ENCODE results near the gene OSBPL9. TPM values are rescaled to one million over a fixed set of nuclear protein-coding genes. Genes with fewer than 3 reads are reported as not detected.

OSBPL9 gene
- total and polyA plus RNA-seq, 2 experiments from 2014 or later: 71.0 to 288 TPM

DNA sequence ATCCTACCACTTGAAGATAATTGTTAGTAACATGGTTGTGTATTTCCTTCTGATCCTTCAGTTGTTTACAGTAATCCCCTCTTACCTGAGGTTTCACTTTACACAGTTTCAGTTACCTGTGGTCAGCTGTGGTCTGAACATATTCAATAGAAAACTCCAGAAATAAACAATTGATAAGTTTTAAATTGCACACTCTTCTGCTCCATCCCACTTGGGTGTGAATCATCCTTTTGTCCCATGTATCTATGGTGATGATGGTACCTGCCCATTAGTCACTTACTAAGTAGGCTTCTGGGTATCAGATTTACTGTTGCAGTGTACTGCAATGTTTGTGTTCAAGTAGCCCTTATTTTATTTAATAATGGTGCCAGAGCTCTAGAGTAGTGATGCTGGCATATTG is 62.5 kb downstream of the OSBPL9 start:
- no peak for TF ChIP-seq EZH2 (IDR thresholded peaks at IDR 0.05; ENCODE audit: borderline replicate concordance)
- TF ChIP-seq, protein P1, sequence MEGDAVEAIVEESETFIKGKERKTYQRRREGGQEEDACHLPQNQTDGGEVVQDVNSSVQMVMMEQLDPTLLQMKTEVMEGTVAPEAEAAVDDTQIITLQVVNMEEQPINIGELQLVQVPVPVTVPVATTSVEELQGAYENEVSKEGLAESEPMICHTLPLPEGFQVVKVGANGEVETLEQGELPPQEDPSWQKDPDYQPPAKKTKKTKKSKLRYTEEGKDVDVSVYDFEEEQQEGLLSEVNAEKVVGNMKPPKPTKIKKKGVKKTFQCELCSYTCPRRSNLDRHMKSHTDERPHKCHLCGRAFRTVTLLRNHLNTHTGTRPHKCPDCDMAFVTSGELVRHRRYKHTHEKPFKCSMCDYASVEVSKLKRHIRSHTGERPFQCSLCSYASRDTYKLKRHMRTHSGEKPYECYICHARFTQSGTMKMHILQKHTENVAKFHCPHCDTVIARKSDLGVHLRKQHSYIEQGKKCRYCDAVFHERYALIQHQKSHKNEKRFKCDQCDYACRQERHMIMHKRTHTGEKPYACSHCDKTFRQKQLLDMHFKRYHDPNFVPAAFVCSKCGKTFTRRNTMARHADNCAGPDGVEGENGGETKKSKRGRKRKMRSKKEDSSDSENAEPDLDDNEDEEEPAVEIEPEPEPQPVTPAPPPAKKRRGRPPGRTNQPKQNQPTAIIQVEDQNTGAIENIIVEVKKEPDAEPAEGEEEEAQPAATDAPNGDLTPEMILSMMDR (IDR thresholded peaks at IDR 0.05; ENCODE audit: poor library complexity): no peak
- TF ChIP-seq EZH2phosphoT487 (IDR thresholded peaks at IDR 0.05; ENCODE audit: low read depth, severe bottlenecking, unreplicated experiment): no peak
- no peaks in the 10 kb centered on the region for H4K20me1 ChIP-seq (ENCODE audit: insufficient read depth, poor library complexity, severe bottlenecking)
- H3K9me2 ChIP-seq (replicated peaks; ENCODE audit: insufficient read depth): no peaks in the 10 kb centered on the region
- no peaks in the 10 kb centered on the region for H3K36me3 ChIP-seq (replicated peaks; ENCODE audit: insufficient read depth, low read depth)
- no peak for DNase-seq (ENCODE audit: low spot score)
- H3K27me3 ChIP-seq: no peaks in the 10 kb centered on the region
- H2AFZ ChIP-seq: no peak overlapping the region
- H3K4me3 ChIP-seq: no peak overlapping the region
- peaks cover 26% of the 10 kb centered on the region for H3K79me2 ChIP-seq
- no peak overlapping the region for H3K4me2 ChIP-seq
- H3K4me1 ChIP-seq (ENCODE audit: insufficient read depth): no peaks in the 10 kb centered on the region
- H3K9me3 ChIP-seq (ENCODE audit: low read depth): no peaks in the 10 kb centered on the region
- H3K27ac ChIP-seq: no peak overlapping the region

DNA sequence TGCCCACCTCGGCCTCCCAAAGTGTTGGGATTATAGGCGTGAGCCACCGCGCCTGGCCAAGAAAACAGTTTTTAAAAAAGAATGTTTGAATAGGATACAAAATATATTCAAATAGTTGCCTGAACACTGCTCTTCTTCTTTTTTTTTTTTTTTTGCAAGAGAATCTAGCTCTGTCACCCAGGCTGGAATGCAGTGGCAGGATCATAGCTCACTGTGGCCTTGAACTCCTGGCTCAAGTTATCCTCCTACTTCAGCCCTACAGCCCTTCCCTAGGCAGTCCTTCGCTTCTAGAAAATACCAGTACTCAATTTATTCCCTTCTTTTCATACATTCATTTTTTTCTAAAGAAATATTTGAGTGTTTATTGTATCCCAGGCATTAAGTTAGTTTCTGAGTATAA is 67.9 kb downstream of the OSBPL9 start:
- H3K79me2 ChIP-seq: peaks cover 39% of the 10 kb centered on the region
- H3K9me2 ChIP-seq (replicated peaks; ENCODE audit: insufficient read depth): no peaks in the 10 kb centered on the region
- H4K20me1 ChIP-seq (ENCODE audit: insufficient read depth, poor library complexity, severe bottlenecking): no peaks in the 10 kb centered on the region
- H3K27ac ChIP-seq: no peak overlapping the region
- no peaks in the 10 kb centered on the region for H3K36me3 ChIP-seq (replicated peaks; ENCODE audit: insufficient read depth, low read depth)
- TF ChIP-seq, protein P1 (IDR thresholded peaks at IDR 0.05; ENCODE audit: poor library complexity): no peak
- no peak for TF ChIP-seq EZH2phosphoT487 (IDR thresholded peaks at IDR 0.05; ENCODE audit: low read depth, severe bottlenecking, unreplicated experiment)
- no peak for TF ChIP-seq EZH2 (IDR thresholded peaks at IDR 0.05; ENCODE audit: borderline replicate concordance)
- H3K9me3 ChIP-seq (ENCODE audit: low read depth): no peaks in the 10 kb centered on the region
- DNase-seq (ENCODE audit: low spot score): no peak
- 95% methylated on average over 5 of the region's 5 CpGs for WGBS (ENCODE audit: low lambda C conversion rate, missing lambda C conversion rate)
- no peak overlapping the region for H2AFZ ChIP-seq
- peaks cover 5% of the 10 kb centered on the region for H3K4me1 ChIP-seq (ENCODE audit: insufficient read depth)
- H3K4me3 ChIP-seq: no peak overlapping the region
- no peak overlapping the region for H3K4me2 ChIP-seq
- no peaks in the 10 kb centered on the region for H3K27me3 ChIP-seq

DNA sequence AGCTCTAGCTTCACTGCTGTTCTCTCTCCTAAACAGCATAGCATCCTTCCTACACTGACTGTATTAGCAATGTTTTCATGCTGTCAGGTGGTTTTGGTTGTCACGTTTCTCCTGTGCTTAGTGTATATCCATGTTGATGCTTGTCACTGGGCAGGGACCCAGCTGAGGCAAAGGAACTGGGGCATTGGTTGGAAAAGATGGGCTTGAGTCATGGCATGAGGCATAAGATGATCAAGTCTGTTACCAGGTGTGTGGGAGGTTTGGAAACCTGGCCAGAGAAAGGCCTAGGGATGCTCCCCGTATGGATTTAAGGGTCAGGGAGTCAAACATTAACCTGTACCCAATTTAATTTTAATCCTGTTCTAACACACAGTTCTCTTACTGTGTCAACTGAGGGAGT is 69.6 kb downstream of the OSBPL9 start:
- Histone ChIP-seq H3K79me2 (peaks cover 35% of the 10 kb centered on the region), H3K4me1 (ENCODE audit: insufficient read depth) (peaks cover 17% of the 10 kb centered on the region), H4K20me1 (ENCODE audit: insufficient read depth, poor library complexity, severe bottlenecking) (no peaks in the 10 kb centered on the region), H3K9me3 (ENCODE audit: low read depth) (no peaks in the 10 kb centered on the region), H3K9me2 (replicated peaks; ENCODE audit: insufficient read depth) (no peaks in the 10 kb centered on the region), H3K4me3 (no peak overlapping the region), H3K27me3 (no peaks in the 10 kb centered on the region), H3K36me3 (replicated peaks; ENCODE audit: insufficient read depth, low read depth) (no peaks in the 10 kb centered on the region), H3K27ac (no peak overlapping the region), H2AFZ (no peak overlapping the region), H3K4me2 (no peak overlapping the region)
- TF ChIP-seq, protein P1 (IDR thresholded peaks at IDR 0.05; ENCODE audit: poor library complexity): no peak
- TF ChIP-seq EZH2 (IDR thresholded peaks at IDR 0.05; ENCODE audit: borderline replicate concordance): no peak
- no peak for TF ChIP-seq EZH2phosphoT487 (IDR thresholded peaks at IDR 0.05; ENCODE audit: low read depth, severe bottlenecking, unreplicated experiment)
- DNase-seq (ENCODE audit: low spot score): no peak
- 53% methylated on average over 2 of the region's 2 CpGs for WGBS (ENCODE audit: low lambda C conversion rate, missing lambda C conversion rate)

DNA sequence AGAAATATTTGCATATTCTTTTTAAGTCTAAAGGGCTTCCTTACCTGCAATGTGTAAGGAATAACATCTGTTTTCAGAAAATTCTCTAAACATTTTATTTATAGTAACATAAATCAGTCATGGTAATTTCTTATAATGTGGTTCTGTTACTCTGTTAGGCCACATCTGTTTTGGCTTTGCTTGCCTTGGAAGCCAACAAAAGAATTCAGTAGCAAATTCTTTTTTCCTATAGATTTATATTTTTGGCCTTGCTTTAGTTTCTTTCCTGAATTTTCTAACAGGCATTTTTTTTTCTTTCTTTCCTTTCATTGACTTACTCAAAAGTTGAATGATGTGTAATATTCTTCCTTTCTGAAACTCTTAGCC is 72.2 kb downstream of the OSBPL9 start:
- Histone ChIP-seq H3K4me1 (ENCODE audit: insufficient read depth) (peaks cover 17% of the 10 kb centered on the region), H3K36me3 (replicated peaks; ENCODE audit: insufficient read depth, low read depth) (no peaks in the 10 kb centered on the region), H3K79me2 (peaks cover 31% of the 10 kb centered on the region), H3K9me2 (replicated peaks; ENCODE audit: insufficient read depth) (no peaks in the 10 kb centered on the region), H2AFZ (no peak overlapping the region), H3K4me3 (no peak overlapping the region), H3K9me3 (ENCODE audit: low read depth) (no peaks in the 10 kb centered on the region), H3K27me3 (no peaks in the 10 kb centered on the region), H4K20me1 (ENCODE audit: insufficient read depth, poor library complexity, severe bottlenecking) (no peaks in the 10 kb centered on the region), H3K27ac (peak overlapping the region; percentile 89), H3K4me2 (no peak overlapping the region)
- DNase-seq (ENCODE audit: low spot score): no peak
- TF ChIP-seq, protein P1 (IDR thresholded peaks at IDR 0.05; ENCODE audit: poor library complexity): no peak
- no peak for TF ChIP-seq EZH2phosphoT487 (IDR thresholded peaks at IDR 0.05; ENCODE audit: low read depth, severe bottlenecking, unreplicated experiment)
